Keratinocyte (primary cell): ENCODE results near the gene SF3A1. TPM values are rescaled to one million over a fixed set of nuclear protein-coding genes. Genes with fewer than 3 reads are reported as not detected.

Experiments used
- DNase-seq: peaks from one replicate; pipeline ENCODE4 v3.0.0-alpha.2; 2011; ENCODE audit warnings: low read depth, missing footprints, low spot score
- FAIRE-seq: peaks from 2 replicates; lab custom pipeline; 2011; peaks lifted over from hg19 to GRCh38; lab: Jason Lieb, UNC
- H2AFZ ChIP-seq: 2 replicates; pipeline ENCODE4 v1.6.0; 2012; ENCODE audit warnings: low read length, control low read depth, inconsistent platforms; ENCODE audit not compliant: control insufficient read depth
- H3K27ac ChIP-seq: 2 replicates; pipeline ENCODE4 v1.5.1; 2011; ENCODE audit warnings: low read length; ENCODE audit not compliant: control insufficient read depth, insufficient read depth
- H3K27me3 ChIP-seq: 3 replicates; pipeline ENCODE4 v1.6.0; 2011; ENCODE audit warnings: low read length; ENCODE audit not compliant: control insufficient read depth, insufficient read depth; ENCODE audit errors: extremely low read depth
- H3K36me3 ChIP-seq, 2 experiments: 2 replicates in 1 of 2; 3 replicates in 1 of 2; pipeline ENCODE4 v1.5.1; 2011; ENCODE audit warnings: low read length in 2 of 2, mild to moderate bottlenecking in 1 of 2; ENCODE audit not compliant: control insufficient read depth in 2 of 2, insufficient read depth in 2 of 2; ENCODE audit errors: extremely low read depth in 1 of 2
- H3K4me1 ChIP-seq: 3 replicates; pipeline ENCODE4 v1.5.1; 2011; ENCODE audit warnings: low read length; ENCODE audit not compliant: control insufficient read depth, insufficient read depth; ENCODE audit errors: extremely low read depth
- H3K4me2 ChIP-seq: 3 replicates; pipeline ENCODE4 v1.6.0; 2011; ENCODE audit warnings: low read depth, low read length; ENCODE audit not compliant: control insufficient read depth, insufficient read depth; ENCODE audit errors: extremely low read depth
- H3K4me3 ChIP-seq, 3 experiments: fragments of 200-600 bp in 1 of 3; sonication (generic) in 1 of 3; 2 replicates in 2 of 3; 3 replicates in 1 of 3; pipeline ENCODE4 v1.5.1; 2011 to 2016; ENCODE audit warnings: low read length in 3 of 3, mild to moderate bottlenecking in 3 of 3, control low read depth in 2 of 3, inconsistent platforms in 1 of 3, low read depth in 1 of 3, mixed read lengths in 1 of 3, mixed run types in 1 of 3, moderate library complexity in 1 of 3; ENCODE audit not compliant: control insufficient read depth in 2 of 3, insufficient read depth in 2 of 3; ENCODE audit errors: extremely low read depth in 1 of 3
- H3K79me2 ChIP-seq: 2 replicates; pipeline ENCODE4 v1.6.0; 2012; ENCODE audit warnings: low read length; ENCODE audit not compliant: control insufficient read depth, insufficient read depth
- H3K9ac ChIP-seq: 3 replicates; pipeline ENCODE4 v1.6.0; 2011; ENCODE audit warnings: low read length; ENCODE audit not compliant: control insufficient read depth, insufficient read depth; ENCODE audit errors: extremely low read depth
- H3K9me1 ChIP-seq: 3 replicates; pipeline ENCODE4 v1.6.0; 2011; ENCODE audit warnings: low read length; ENCODE audit not compliant: control insufficient read depth, insufficient read depth; ENCODE audit errors: extremely low read depth
- H3K9me3 ChIP-seq: 2 replicates; pipeline ENCODE4 v1.5.1; 2012; ENCODE audit warnings: low read depth, low read length; ENCODE audit not compliant: control insufficient read depth
- H4K20me1 ChIP-seq: 3 replicates; pipeline ENCODE4 v1.6.0; 2011; ENCODE audit warnings: low read length; ENCODE audit not compliant: control insufficient read depth, insufficient read depth; ENCODE audit errors: extremely low read depth
- CTCF ChIP-seq, 3 experiments: IDR thresholded peaks in 1 of 3; conservative IDR thresholded peaks in 1 of 3; optimal IDR thresholded peaks in 1 of 3; 2 replicates in 2 of 3; 3 replicates in 1 of 3; pipeline versions ENCODE3 to v1.5.1; 2011; ENCODE audit warnings: low read length in 3 of 3, mild to moderate bottlenecking in 3 of 3, moderate library complexity in 2 of 3, control low read depth in 1 of 3, inconsistent platforms in 1 of 3; ENCODE audit not compliant: insufficient read depth in 2 of 3; ENCODE audit errors: extremely low read depth in 1 of 3
- EZH2 ChIP-seq: IDR thresholded peaks from one replicate; pipeline ENCODE4 v1.6.1; 2012; ENCODE audit warnings: inconsistent platforms, mild to moderate bottlenecking, low read length, moderate library complexity
- dilution Hi-C: fragments of 300-500 bp; cut with MboI; formaldehyde crosslinking; loops from one replicate; pipeline ENCODE4 v1.7.0; 2020; ENCODE audit warnings: low sequenced_read_pairs; ENCODE audit not compliant: extremely low pct_ligation_motif_present
- polyA plus RNA-seq, 5 experiments: library from polyadenylated mRNA; depleted of rRNA in 3 of 5; stranded (reverse) in 3 of 5; stranded (forward) in 1 of 5; unstranded in 1 of 5; fragments of >200 nt; gene quantifications; 1 replicate in 1 of 5; 2 replicates in 3 of 5; 3 replicates in 1 of 5; pipeline versions ENCODE4 v1.2.1 to v1.2.3, GENCODE V29; 2011 to 2012; ENCODE audit warnings: missing spikeins in 2 of 5, low read depth in 1 of 5, low replicate concordance in 1 of 5

Gene SF3A1
- polyA plus RNA-seq, 1 donor (not counting 4 experiments of a cell fraction or from before 2014, with no cell fraction given), result 34.2 TPM

- Histone ChIP-seq H3K27ac (no peak overlapping the region), H3K4me1 (peaks cover 21% of the 10 kb centered on the region), H3K9me3 (no peaks in the 10 kb centered on the region), H3K9me1 (no peaks in the 10 kb centered on the region), H4K20me1 (no peaks in the 10 kb centered on the region), H3K36me3 (peaks cover 0 to 7% of the 10 kb centered on the region in 2 experiments), H3K4me3 (no peak overlapping the region), H3K9ac (no peak overlapping the region), H2AFZ (no peak overlapping the region), H3K4me2 (no peak overlapping the region), H3K27me3 (no peaks in the 10 kb centered on the region), H3K79me2 (no peaks in the 10 kb centered on the region)
- TF ChIP-seq CTCF (optimal IDR thresholded peaks at IDR 0.05 in 1 of 3, IDR thresholded peaks at IDR 0.05 in 1 of 3, conservative IDR thresholded peaks at IDR 0.05 in 1 of 3; ENCODE audit: extremely low read depth in 1 of 3, insufficient read depth in 2 of 3, low read length in 3 of 3) (no peak), EZH2 (no peak)
- no peak for FAIRE-seq
- dilution Hi-C loops, result no loop called here
- DNase-seq, result no peak
Measured at GRCh38 chr22:30286331-30286730, 70.4 kb downstream of the SF3A1 start.

- no peak for FAIRE-seq
- H3K36me3 ChIP-seq, result peaks cover 0 to 7% of the 10 kb centered on the region in 2 experiments
- no peaks in the 10 kb centered on the region for H3K9me3 ChIP-seq
- peaks cover 16% of the 10 kb centered on the region for H3K4me1 ChIP-seq
- dilution Hi-C loops, result no loop called here
- no peak overlapping the region for H3K4me2 ChIP-seq
- no peak overlapping the region for H3K27ac ChIP-seq
- H3K27me3 ChIP-seq, result no peaks in the 10 kb centered on the region
- H3K9me1 ChIP-seq, result no peaks in the 10 kb centered on the region
- H2AFZ ChIP-seq, result no peak overlapping the region
- no peak for DNase-seq
- H3K4me3 ChIP-seq, result no peak overlapping the region
- TF ChIP-seq CTCF (optimal IDR thresholded peaks at IDR 0.05 in 1 of 3, IDR thresholded peaks at IDR 0.05 in 1 of 3, conservative IDR thresholded peaks at IDR 0.05 in 1 of 3; ENCODE audit: extremely low read depth in 1 of 3, insufficient read depth in 2 of 3, low read length in 3 of 3) (no peak), EZH2 (no peak)
- no peak overlapping the region for H3K9ac ChIP-seq
- no peaks in the 10 kb centered on the region for H3K79me2 ChIP-seq
- no peaks in the 10 kb centered on the region for H4K20me1 ChIP-seq
Measured at GRCh38 chr22:30285846-30286200, 70.9 kb downstream of the SF3A1 start.
